ENCODE data around the gene C2CD5.

Gene C2CD5

GRCh38 chr12:22415342-22416309 lies 128.7 kb downstream of the C2CD5 start:
- DNase-seq (ENCODE audit: low read depth in 2 of 2): no peak

- DNase-seq (ENCODE audit: low read depth in 2 of 2): no peak
Measured at GRCh38 chr12:22414742-22415141, 129.6 kb downstream of the C2CD5 start.

DNA sequence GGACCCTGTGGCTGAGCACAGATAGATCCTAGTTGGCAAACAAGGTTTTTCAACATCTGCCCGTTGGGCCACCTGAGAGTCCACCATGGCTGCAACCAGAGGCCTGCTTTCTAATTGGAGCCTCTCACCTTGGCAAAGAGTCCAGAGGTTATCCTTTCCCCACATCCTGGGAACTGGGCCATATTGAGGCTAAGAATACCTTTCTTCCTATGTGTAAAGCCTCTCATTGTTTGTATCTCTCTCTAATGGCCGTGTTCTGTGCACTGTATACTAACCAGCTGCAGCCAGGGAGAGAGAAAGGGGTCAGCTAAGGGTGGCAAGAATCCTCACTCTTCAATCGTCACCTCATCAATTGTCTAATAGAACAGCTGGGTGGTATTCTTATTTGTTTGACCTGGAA lies 130.8 kb downstream of the C2CD5 start:
- DNase-seq (ENCODE audit: low read depth in 2 of 2): no peak

GRCh38 chr12:22412581-22412980 lies 131.8 kb downstream of the C2CD5 start:
- no peak for DNase-seq (ENCODE audit: low read depth in 2 of 2)

GRCh38 chr12:22410486-22410885 lies 133.9 kb downstream of the C2CD5 start:
- no peak for DNase-seq (ENCODE audit: low read depth in 2 of 2)

- DNase-seq (ENCODE audit: low read depth in 2 of 2): no peak
Measured at GRCh38 chr12:22409377-22410164, 134.8 kb downstream of the C2CD5 start.

GRCh38 chr12:22408610-22409376 lies 135.5 kb downstream of the C2CD5 start:
- DNase-seq (ENCODE audit: low read depth in 2 of 2): no peak

- DNase-seq (ENCODE audit: low read depth in 2 of 2): no peak
Measured at GRCh38 chr12:22407397-22407796, 136.9 kb downstream of the C2CD5 start.

- no peak for DNase-seq (ENCODE audit: low read depth in 2 of 2)
Measured at GRCh38 chr12:22406627-22407026, 137.7 kb downstream of the C2CD5 start.

DNA sequence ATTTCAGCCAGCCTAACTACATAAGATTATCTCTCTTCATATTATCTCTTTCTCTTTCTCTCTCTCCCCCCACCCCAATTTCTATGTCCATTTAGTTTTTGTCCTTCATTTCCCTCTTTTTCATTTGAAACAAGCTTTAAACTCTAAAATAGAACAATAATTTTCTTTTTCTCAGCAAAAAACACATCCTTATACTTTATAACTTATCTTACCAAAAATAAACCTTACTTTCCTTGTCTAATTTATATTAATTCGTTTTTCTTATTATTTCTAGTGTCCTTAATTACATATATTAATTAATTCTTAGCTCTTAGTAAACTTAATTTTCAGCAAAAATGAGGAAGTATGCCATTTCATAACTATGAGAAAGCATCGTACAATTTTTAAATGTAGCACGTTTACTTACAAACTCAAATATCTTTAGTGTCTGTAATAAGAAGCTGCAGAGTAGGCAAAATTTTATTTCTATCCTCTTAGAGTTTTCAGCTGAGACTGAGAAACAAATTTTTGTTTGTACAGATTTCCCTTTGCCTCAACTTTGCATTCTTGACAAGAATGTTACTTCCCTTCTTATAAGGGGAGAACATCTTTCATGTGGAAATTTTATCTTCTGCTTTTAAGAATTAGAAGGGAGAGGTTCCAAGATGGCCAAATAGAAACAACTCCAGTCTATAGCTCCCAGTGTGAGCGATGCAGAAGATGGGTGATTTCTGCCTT lies 144.7 kb downstream of the C2CD5 start:
- no peak for DNase-seq (ENCODE audit: low read depth in 2 of 2)

All from stimulated activated CD4-positive, alpha-beta T cell treated with anti-CD3 and anti-CD28 coated beads, Interleukin-12 subunit alpha, Interleukin-12 subunit beta, amount 100 ng/mL, for 24 hours (primary cell).